IMR-90 (cell line): ENCODE data around the gene PYGB. TPM values are rescaled to one million over a fixed set of nuclear protein-coding genes. Genes with fewer than 3 reads are reported as not detected.

Source experiments
- ATAC-seq: fragments of 200-7000 bp; cut with Tn5 transposase; 2 replicates; pipeline ENCODE4 v1.9.1; 2020; ENCODE audit warnings: low read depth, mild to moderate bottlenecking, moderate library complexity
- BruUV-seq: library from RNA; stranded (reverse); fragments of 400-500 nt; replicated peaks from 2 replicates; lab custom pipeline; 2021; lab: Mats Ljungman, UMichigan
- CTCF ChIA-PET: fragments of 300-600 bp; formaldehyde crosslinking; extraction: SDS; loops from one replicate; lab custom pipeline; 2021; ENCODE audit warnings: antibody characterized with exemption; lab: Yijun Ruan, JAX
- POLR2A ChIA-PET: fragments of 300-600 bp; sonication (Branson Sonifier 250); formaldehyde crosslinking; loops from one replicate; lab custom pipeline; 2022; ENCODE audit warnings: antibody characterized with exemption; ENCODE audit not compliant: unreplicated experiment; lab: Charles Lee
- DNase-seq: peaks from one replicate; pipeline ENCODE4 v3.0.0; 2013
- H2AFZ ChIP-seq: replicated peaks from 2 replicates; pipeline ENCODE3; 2013; ENCODE audit warnings: low read length, mild to moderate bottlenecking; ENCODE audit not compliant: poor library complexity
- H2AK5ac ChIP-seq: 2 replicates; pipeline ENCODE4 v1.6.1; 2013; ENCODE audit warnings: low read depth, low read length, inconsistent platforms
- H2AK9ac ChIP-seq: replicated peaks from 2 replicates; pipeline ENCODE3; 2013; ENCODE audit warnings: mild to moderate bottlenecking, low read depth, low read length, moderate library complexity; ENCODE audit not compliant: poor library complexity
- H2BK120ac ChIP-seq: 2 replicates; pipeline ENCODE4 v1.6.1; 2013; ENCODE audit warnings: low read depth, low read length, inconsistent platforms
- H2BK15ac ChIP-seq: 3 replicates; pipeline ENCODE4 v1.6.1; 2013; ENCODE audit warnings: low read depth, low read length, inconsistent platforms
- H2BK20ac ChIP-seq: 2 replicates; pipeline ENCODE4 v1.6.1; 2013; ENCODE audit warnings: low read depth, mild to moderate bottlenecking, inconsistent platforms, low read length, moderate library complexity
- H2BK5ac ChIP-seq: 2 replicates; pipeline ENCODE4 v1.6.1; 2013; ENCODE audit warnings: mild to moderate bottlenecking, low read depth, low read length, inconsistent platforms; ENCODE audit not compliant: poor library complexity, severe bottlenecking
- H3K14ac ChIP-seq: replicated peaks from 2 replicates; pipeline ENCODE4 v1.6.1; 2013; ENCODE audit warnings: low read depth, low read length, inconsistent platforms
- H3K18ac ChIP-seq: 2 replicates; pipeline ENCODE4 v1.6.1; 2013; ENCODE audit warnings: low read depth, low read length, control low read depth
- H3K23ac ChIP-seq: 2 replicates; pipeline ENCODE4 v1.6.1; 2013; ENCODE audit warnings: low read depth, low read length, inconsistent platforms
- H3K27ac ChIP-seq: 2 replicates; pipeline ENCODE4 v1.5.1; 2013; ENCODE audit warnings: mild to moderate bottlenecking, control low read depth, low read length; ENCODE audit not compliant: insufficient read depth
- H3K27me3 ChIP-seq: 2 replicates; pipeline ENCODE4 v1.6.1; 2013; ENCODE audit warnings: low read length; ENCODE audit not compliant: control insufficient read depth, insufficient read depth
- H3K36me3 ChIP-seq: 2 replicates; pipeline ENCODE4 v1.6.1; 2013; ENCODE audit warnings: low read length, mixed read lengths; ENCODE audit not compliant: control insufficient read depth, insufficient read depth
- H3K4ac ChIP-seq: 2 replicates; pipeline ENCODE4 v1.6.1; 2013; ENCODE audit warnings: low read depth, low read length, inconsistent platforms
- H3K4me1 ChIP-seq: 2 replicates; pipeline ENCODE4 v1.6.1; 2013; ENCODE audit warnings: low read length, mixed read lengths; ENCODE audit not compliant: control insufficient read depth, insufficient read depth
- H3K4me2 ChIP-seq: 2 replicates; pipeline ENCODE4 v1.6.1; 2013; ENCODE audit warnings: low read depth, mild to moderate bottlenecking, control low read depth, low read length, moderate library complexity
- H3K4me3 ChIP-seq: 2 replicates; pipeline ENCODE4 v1.5.1; 2013; ENCODE audit warnings: low read depth, mild to moderate bottlenecking, control low read depth, low read length, moderate library complexity; ENCODE audit not compliant: insufficient read depth
- H3K56ac ChIP-seq: 2 replicates; pipeline ENCODE4 v1.6.1; 2013; ENCODE audit warnings: low read length, inconsistent platforms; ENCODE audit not compliant: insufficient read depth; ENCODE audit errors: extremely low read depth
- H3K79me1 ChIP-seq, 2 experiments: 2 replicates each; pipeline ENCODE4 v1.6.1; 2013; ENCODE audit warnings: low read length in 2 of 2, inconsistent platforms in 1 of 2, low read depth in 1 of 2
- H3K9ac ChIP-seq: 2 replicates; pipeline ENCODE4 v1.6.1; 2013; ENCODE audit warnings: low read depth, low read length, control low read depth
- H3K9me1 ChIP-seq: 2 replicates; pipeline ENCODE4 v1.6.1; 2013; ENCODE audit warnings: low read length, inconsistent platforms; ENCODE audit not compliant: insufficient read depth
- H3K9me3 ChIP-seq: 2 replicates; pipeline ENCODE4 v1.6.1; 2013; ENCODE audit warnings: low read length; ENCODE audit not compliant: control insufficient read depth, insufficient read depth
- H4K20me1 ChIP-seq: 2 replicates; pipeline ENCODE4 v1.6.1; 2013; ENCODE audit warnings: low read length, inconsistent platforms; ENCODE audit not compliant: insufficient read depth
- H4K5ac ChIP-seq: 2 replicates; pipeline ENCODE4 v1.6.1; 2013; ENCODE audit warnings: mild to moderate bottlenecking, low read depth, low read length, control low read depth
- H4K8ac ChIP-seq, 2 experiments: 2 replicates each; pipeline ENCODE4 v1.6.1; 2013; ENCODE audit warnings: low read depth in 2 of 2, low read length in 2 of 2, control low read depth in 1 of 2, inconsistent platforms in 1 of 2
- H4K91ac ChIP-seq: 2 replicates; pipeline ENCODE4 v1.6.1; 2013; ENCODE audit warnings: low read depth, low read length, inconsistent platforms; ENCODE audit not compliant: insufficient read depth
- BHLHE40 ChIP-seq: fragments of 150-350 bp; IDR thresholded peaks from 2 replicates; pipeline ENCODE4 v1.6.1; 2016; ENCODE audit warnings: mild to moderate bottlenecking, low read depth, low read length
- RAD21 ChIP-seq: IDR thresholded peaks from 2 replicates; pipeline ENCODE4 v1.6.1; 2012; ENCODE audit warnings: low read length, improper control_type of control experiment
- WGBS, 2 experiments: methylation state at CpG; one replicate each; pipeline versions ENCODE4 v1.1.5 to v1.1.7; 2013; ENCODE audit warnings: missing lambda C conversion rate in 2 of 2; ENCODE audit not compliant: insufficient read length in 1 of 2; ENCODE audit errors: extremely low coverage in 2 of 2; 5-methylcytosine and 5-hydroxymethylcytosine counted together
- dilution Hi-C: fragments of 300-500 bp; cut with HindIII; formaldehyde crosslinking; loops from one replicate; pipeline ENCODE4 v1.14.3; 2018; ENCODE audit warnings: low sequenced_read_pairs; ENCODE audit not compliant: unreplicated experiment
- in situ Hi-C: fragments of 300-500 bp; cut with MboI; formaldehyde crosslinking; loops from 3 replicates; pipeline ENCODE4 v1.14.3; 2019; ENCODE audit warnings: low sequenced_read_pairs, inconsistent platforms, mixed read lengths
- intact Hi-C: fragments of 100-400 bp; cut with micrococcal nuclease; formaldehyde crosslinking; loops from 2 replicates; pipeline ENCODE4 v1.10.0; 2022
- polyA plus RNA-seq, 3 experiments: library from polyadenylated mRNA; depleted of rRNA; stranded (reverse); fragments of >200 nt; gene quantifications; 2 replicates each; pipeline ENCODE4 v1.2.3, GENCODE V29; 2012; ENCODE audit warnings: low replicate concordance in 1 of 3
- total RNA-seq: library from RNA; depleted of rRNA; stranded (reverse); fragments of >200 nt; gene quantifications from 2 replicates; pipeline ENCODE4 v1.2.3, GENCODE V29; 2012

Gene PYGB
- total and polyA plus RNA-seq, 2 of the 4 experiments (the other 2 are of a cell fraction): 72.4 to 83.1 TPM

DNA sequence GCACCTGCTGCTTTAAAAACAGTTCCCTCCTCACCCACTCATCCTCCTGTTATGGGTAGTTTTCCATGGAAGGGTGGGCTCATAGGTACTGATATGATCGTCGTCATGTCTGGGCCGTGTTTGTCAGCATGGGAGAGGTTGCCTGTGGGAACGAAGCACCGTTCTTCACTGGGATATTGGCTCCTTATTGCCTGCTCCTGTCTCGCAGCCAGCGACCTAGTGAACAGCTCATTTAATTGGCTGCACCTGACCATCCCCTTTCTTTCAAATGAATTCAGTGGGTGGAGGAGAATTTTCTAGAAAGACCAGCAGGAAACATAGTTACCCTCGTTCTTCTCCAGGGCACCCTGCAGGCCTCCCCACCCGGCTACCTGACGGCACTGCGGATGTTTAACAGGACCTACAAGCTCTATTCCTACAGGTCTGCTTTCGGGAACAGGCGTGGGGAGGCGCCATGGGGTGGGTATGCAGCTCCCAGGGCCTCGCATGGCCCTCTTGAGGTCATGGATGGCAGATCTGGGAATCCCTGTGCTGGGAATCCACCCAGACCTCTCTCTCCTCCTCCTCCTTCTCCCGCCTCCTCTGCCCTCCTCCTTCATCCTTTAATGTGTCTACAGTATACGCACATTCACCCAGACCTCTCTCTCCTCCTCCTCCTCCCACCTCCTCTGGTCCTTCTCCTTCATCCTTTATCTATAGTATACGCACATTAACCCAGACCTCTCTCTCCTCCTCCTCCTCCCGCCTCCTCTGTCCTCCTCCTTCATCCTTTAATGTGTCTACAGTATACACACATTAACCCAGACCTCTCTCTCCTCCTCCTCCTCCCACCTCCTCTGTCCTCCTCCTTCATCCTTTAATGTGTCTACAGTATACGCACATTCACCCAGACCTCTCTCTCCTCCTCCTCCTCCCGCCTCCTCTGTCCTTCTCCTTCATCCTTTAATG lies 30.4 kb upstream of the PYGB start:
- no peak overlapping the region for H2AFZ ChIP-seq
- H3K23ac ChIP-seq: no peak overlapping the region
- TF ChIP-seq BHLHE40 (no peak), RAD21 (no peak)
- no peak overlapping the region for H2AK9ac ChIP-seq
- H4K5ac ChIP-seq: no peak overlapping the region
- no peak overlapping the region for H4K91ac ChIP-seq
- H3K9ac ChIP-seq: no peak overlapping the region
- no peak overlapping the region for H2BK20ac ChIP-seq
- H3K4ac ChIP-seq: no peak overlapping the region
- ChIA-PET CTCF (no interaction called here), POLR2A (no interaction called here)
- H3K18ac ChIP-seq: no peak overlapping the region
- DNase-seq (no peak), ATAC-seq (no peak)
- dilution Hi-C loops (no loop called here), in situ Hi-C loops (loop anchor here (10.0 kb wide), 2 partner anchors 47 to 167 kb away; no protein-coding TSS in a partner anchor), intact Hi-C loops (no loop called here)
- no peak overlapping the region for H3K14ac ChIP-seq
- no peak overlapping the region for H3K27ac ChIP-seq
- no peak overlapping the region for H2AK5ac ChIP-seq
- H4K20me1 ChIP-seq: no peaks in the 10 kb centered on the region
- H2BK5ac ChIP-seq: no peak overlapping the region
- H3K9me1 ChIP-seq: no peaks in the 10 kb centered on the region; the same call in 1 of the 2 replicates
- H3K9me3 ChIP-seq: no peaks in the 10 kb centered on the region
- BruUV-seq: no TSS peak
- H3K4me3 ChIP-seq: no peak overlapping the region
- no peak overlapping the region for H2BK15ac ChIP-seq
- no peak overlapping the region for H4K8ac ChIP-seq
- no peaks in the 10 kb centered on the region for H3K4me1 ChIP-seq
- peaks cover 31% of the 10 kb centered on the region for H3K36me3 ChIP-seq
- H2BK120ac ChIP-seq: no peak overlapping the region
- H3K56ac ChIP-seq: no peak overlapping the region
- no peak overlapping the region for H3K4me2 ChIP-seq
- H3K27me3 ChIP-seq: no peaks in the 10 kb centered on the region
- H3K79me1 ChIP-seq: no peaks in the 10 kb centered on the region
- 91% methylated on average over 7 of the region's 21 CpGs; no CpG with 5 or more reads in 1 of the 2 experiments for WGBS, 2 experiments
